Omental fat pad (tissue), 4 donors: ENCODE data around the gene PTGDS. TPM values are rescaled to one million over a fixed set of nuclear protein-coding genes. Genes with fewer than 3 reads are reported as not detected.
A peak's percentile ranks its signal among the peaks of the same experiment; 100 is the strongest.

ENCODE experiments used
- ATAC-seq: fragments of 150-250 bp; one replicate; pipeline ENCODE4 v1.9.1; 2016; ENCODE audit warnings: mild to moderate bottlenecking, moderate library complexity; ENCODE audit not compliant: low FRiP score
- DNase-seq: peaks from one replicate; pipeline ENCODE4 v3.0.0-alpha.2; 2019; ENCODE audit warnings: low spot score
- total RNA-seq, 4 donors: library from RNA; depleted of rRNA; stranded (reverse); fragments of >200 nt; gene quantifications; one replicate each; pipeline ENCODE4 v1.1.0, GENCODE V29; 2016
- TF ChIP-seq, protein P1 (sequence below), 3 donors: fragments of 450-650 bp; IDR thresholded peaks; one replicate each; pipeline ENCODE4 v1.5.1; 2016 to 2017; ENCODE audit warnings: antibody characterized with exemption in 3 of 3, mild to moderate bottlenecking in 3 of 3, moderate library complexity in 2 of 3

Gene PTGDS
- total RNA-seq, 4 donors from 2014 or later, result 76.9 to 173 (median 118) TPM

- no peak for ATAC-seq
- TF ChIP-seq, protein P1, sequence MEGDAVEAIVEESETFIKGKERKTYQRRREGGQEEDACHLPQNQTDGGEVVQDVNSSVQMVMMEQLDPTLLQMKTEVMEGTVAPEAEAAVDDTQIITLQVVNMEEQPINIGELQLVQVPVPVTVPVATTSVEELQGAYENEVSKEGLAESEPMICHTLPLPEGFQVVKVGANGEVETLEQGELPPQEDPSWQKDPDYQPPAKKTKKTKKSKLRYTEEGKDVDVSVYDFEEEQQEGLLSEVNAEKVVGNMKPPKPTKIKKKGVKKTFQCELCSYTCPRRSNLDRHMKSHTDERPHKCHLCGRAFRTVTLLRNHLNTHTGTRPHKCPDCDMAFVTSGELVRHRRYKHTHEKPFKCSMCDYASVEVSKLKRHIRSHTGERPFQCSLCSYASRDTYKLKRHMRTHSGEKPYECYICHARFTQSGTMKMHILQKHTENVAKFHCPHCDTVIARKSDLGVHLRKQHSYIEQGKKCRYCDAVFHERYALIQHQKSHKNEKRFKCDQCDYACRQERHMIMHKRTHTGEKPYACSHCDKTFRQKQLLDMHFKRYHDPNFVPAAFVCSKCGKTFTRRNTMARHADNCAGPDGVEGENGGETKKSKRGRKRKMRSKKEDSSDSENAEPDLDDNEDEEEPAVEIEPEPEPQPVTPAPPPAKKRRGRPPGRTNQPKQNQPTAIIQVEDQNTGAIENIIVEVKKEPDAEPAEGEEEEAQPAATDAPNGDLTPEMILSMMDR (IDR thresholded peaks at IDR 0.05), result no peak
Observed at GRCh38 chr9:136988872-136989271, 11.6 kb downstream of the PTGDS start.

GRCh38 chr9:136990242-136990911 lies 13.1 kb downstream of the PTGDS start:
- no peak for DNase-seq
- no peak for ATAC-seq
- TF ChIP-seq, protein P1 (IDR thresholded peaks at IDR 0.05), result no peak

More at GRCh38 chr9:136988872-136989271, 11.6 kb downstream of the PTGDS start:
- DNase-seq, result no peak

DNA sequence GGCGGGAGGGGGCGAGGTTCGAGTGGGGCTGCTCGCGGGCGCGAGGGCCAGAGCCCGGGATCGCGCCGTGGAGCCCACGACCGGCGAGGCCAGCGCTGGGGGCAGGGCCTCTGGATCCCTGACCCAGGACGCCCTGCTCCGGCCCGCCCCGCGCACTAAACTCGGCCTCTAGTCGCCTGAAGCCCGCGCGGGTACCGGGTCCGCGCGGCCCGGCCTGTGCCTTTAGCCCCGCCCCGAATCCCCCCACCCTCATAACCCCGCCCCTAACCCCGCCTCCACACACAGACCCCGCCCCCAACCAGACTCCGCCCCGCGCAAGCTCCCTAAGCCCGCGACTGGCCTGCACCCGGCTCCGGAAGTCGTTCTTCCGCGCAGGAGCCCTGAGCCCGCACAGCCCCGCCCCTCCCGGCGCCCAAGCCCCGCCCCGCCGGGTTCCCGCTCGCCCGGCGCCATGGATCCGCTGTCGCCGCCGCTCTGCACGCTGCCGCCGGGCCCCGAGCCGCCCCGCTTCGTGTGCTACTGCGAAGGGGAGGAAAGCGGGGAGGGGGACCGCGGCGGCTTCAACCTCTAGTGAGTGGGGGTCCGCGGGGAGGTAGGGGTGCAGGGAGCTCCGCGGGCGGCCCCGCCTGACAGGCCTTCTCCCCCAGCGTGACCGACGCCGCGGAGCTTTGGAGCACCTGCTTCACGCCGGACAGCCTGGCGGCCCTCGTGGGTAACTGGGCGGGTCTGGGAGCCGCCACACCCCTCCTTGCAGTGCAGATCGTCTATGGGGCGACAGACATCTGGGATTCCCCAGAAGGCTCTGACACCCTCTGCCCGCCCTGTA lies 14.9 kb downstream of the PTGDS start, which contains the start of gene PAXX:
PAXX (plus strand) TSS at position 430 of the 826 bp plus-strand sequence; CDS start at position 452, 22 bp downstream.
- DNase-seq (peak; percentile 82), ATAC-seq (peak; percentile 90)
- TF ChIP-seq, protein P1 (IDR thresholded peaks at IDR 0.05), result no peak

DNA sequence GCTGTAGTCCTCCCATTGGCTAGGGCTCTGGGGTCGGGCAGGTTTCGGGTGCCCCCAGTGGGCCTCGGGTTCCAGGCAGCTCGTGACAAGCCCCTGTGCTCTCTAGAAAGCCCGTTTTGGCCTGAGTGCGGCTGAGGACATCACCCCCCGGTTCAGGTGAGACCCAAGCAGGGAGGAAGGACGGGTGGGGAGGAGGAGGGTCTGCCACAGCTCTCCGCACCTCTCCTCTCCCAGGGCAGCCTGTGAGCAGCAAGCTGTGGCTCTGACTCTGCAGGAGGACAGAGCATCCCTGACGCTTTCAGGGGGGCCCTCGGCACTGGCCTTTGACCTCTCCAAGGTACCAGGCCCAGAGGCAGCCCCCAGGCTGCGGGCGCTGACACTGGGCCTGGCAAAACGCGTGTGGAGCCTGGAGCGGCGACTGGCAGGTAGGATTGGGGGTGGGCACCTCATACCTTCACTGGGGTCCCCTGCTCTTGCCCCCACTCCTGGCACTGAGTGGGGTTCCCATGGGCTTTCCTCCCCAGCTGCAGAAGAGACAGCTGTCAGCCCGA lies 15.6 kb downstream of the PTGDS start:
- ATAC-seq (no peak), DNase-seq (no peak)
- TF ChIP-seq, protein P1 (IDR thresholded peaks at IDR 0.05), result no peak

- no peak for DNase-seq
- TF ChIP-seq, protein P1 (IDR thresholded peaks at IDR 0.05), result no peak
- no peak for ATAC-seq
Observed at GRCh38 chr9:136994180-136994887, 17.0 kb downstream of the PTGDS start.

GRCh38 chr9:136994888-136995230 lies 17.6 kb downstream of the PTGDS start:
- no peak for DNase-seq
- TF ChIP-seq, protein P1 (IDR thresholded peaks at IDR 0.05), result no peak
- no peak for ATAC-seq
